ENCODE results near the gene TMED1.

Gene TMED1

GRCh38 chr19:10831987-10832938, 3.7 kb downstream of the TMED1 start:
- peak; percentile 9 for DNase-seq (ENCODE audit: low spot score)

GRCh38 chr19:10830931-10831779, 4.9 kb downstream of the TMED1 start:
- peak; percentile 19 for DNase-seq (ENCODE audit: low spot score)

- no peak for DNase-seq (ENCODE audit: low spot score)
Measured at GRCh38 chr19:10830370-10830769, 5.6 kb downstream of the TMED1 start.

- DNase-seq (ENCODE audit: low spot score): peak; percentile 26
Measured at GRCh38 chr19:10829967-10830366, 6.0 kb downstream of the TMED1 start.

GRCh38 chr19:10828981-10829821, 6.8 kb downstream of the TMED1 start:
- peak; percentile 63 for DNase-seq (ENCODE audit: low spot score)

- DNase-seq (ENCODE audit: low spot score): no peak
Measured at GRCh38 chr19:10826846-10827245, 9.2 kb downstream of the TMED1 start.

- DNase-seq (ENCODE audit: low spot score): peak; percentile 22
Measured at GRCh38 chr19:10826231-10826630, 9.8 kb downstream of the TMED1 start.

GRCh38 chr19:10823690-10824089, 12.3 kb downstream of the TMED1 start:
- peak; percentile 27 for DNase-seq (ENCODE audit: low spot score)

- no peak for DNase-seq (ENCODE audit: low spot score)
Measured at GRCh38 chr19:10820173-10820572, 15.8 kb downstream of the TMED1 start.

GRCh38 chr19:10819124-10820060, 16.6 kb downstream of the TMED1 start:
- no peak for DNase-seq (ENCODE audit: low spot score)

- no peak for DNase-seq (ENCODE audit: low spot score)
Measured at GRCh38 chr19:10818301-10819123, 17.5 kb downstream of the TMED1 start.

GRCh38 chr19:10817291-10818038, 18.5 kb downstream of the TMED1 start:
- no peak for DNase-seq (ENCODE audit: low spot score)

- no peak for DNase-seq (ENCODE audit: low spot score)
Measured at GRCh38 chr19:10816691-10817090, 19.3 kb downstream of the TMED1 start.

- no peak for DNase-seq (ENCODE audit: low spot score)
Measured at GRCh38 chr19:10815969-10816644, 19.9 kb downstream of the TMED1 start.

- no peak for DNase-seq (ENCODE audit: low spot score)
Measured at GRCh38 chr19:10815007-10815536, 20.9 kb downstream of the TMED1 start.

- no peak for DNase-seq (ENCODE audit: low spot score)
Measured at GRCh38 chr19:10812902-10813404, 23.1 kb downstream of the TMED1 start.

- no peak for DNase-seq (ENCODE audit: low spot score)
Measured at GRCh38 chr19:10812196-10812595, 23.8 kb downstream of the TMED1 start.

Data from D341Med (cell line).